ENCODE measurements around the gene TLE6.
"Not testable (repeated sequence)": the region's sequence is repeated elsewhere in the genome, so short reads cannot be mapped to it uniquely, and the experiment has no call there.

Gene TLE6

GRCh38 chr19:2974342-2975041 is 2.9 kb upstream of the TLE6 start:
- no peak for DNase-seq

GRCh38 chr19:2976609-2977000 is 759 bp upstream of the TLE6 start:
- DNase-seq = no peak

GRCh38 chr19:2977746-2978138 is 378 bp downstream of the TLE6 start:
- DNase-seq = no peak

DNA sequence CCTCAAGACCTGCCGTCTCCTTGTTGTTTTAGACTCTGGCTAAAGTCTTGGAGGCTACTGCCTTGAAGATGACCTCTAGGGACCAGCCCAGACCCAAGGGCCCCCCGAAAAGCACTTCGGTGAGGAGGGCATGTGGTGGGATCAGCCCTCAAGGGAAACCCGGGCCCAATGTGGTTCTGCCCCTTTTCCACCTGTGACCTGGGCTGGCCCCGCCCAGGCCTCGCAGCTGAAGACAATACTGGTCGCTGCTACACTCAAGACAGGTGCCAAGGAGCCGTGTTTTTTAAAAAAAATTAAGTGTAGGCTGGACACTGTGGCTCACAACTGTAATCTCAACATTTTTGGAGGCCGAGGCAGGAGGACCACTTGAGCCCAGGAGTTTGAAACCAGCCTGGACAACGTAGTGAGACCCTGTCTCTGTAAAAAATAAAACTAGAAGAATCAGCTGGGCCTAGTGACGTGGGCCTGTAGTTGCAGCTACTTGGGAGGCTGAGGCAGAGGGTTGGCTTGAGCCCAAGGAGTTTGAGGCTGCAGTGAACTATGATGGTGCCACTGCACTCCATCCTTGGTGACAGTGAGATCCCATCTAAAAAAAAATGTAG is 903 bp downstream of the TLE6 start:
- DNase-seq = no peak

- DNase-seq = no peak
Observed at GRCh38 chr19:2978772-2979171, 1.4 kb downstream of the TLE6 start.

DNA sequence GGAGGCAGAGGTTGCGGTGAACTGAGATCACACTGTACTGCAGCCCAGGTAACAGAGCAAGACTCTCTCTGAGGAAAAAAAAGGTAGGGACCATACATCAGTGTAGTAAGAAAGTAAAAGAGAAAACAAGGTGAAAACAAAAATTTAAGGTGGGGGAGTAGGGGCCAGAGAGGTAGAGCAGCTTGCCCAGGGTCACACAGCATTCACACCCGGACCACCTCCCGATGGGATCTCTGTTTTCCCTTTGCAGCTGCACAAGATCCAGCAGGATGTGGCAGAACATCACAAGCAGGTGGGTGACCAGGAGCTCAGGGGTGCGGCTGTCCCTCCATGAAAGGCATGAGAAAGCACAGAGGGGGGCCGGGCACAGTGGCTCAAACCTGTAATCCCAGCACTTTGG is 4.5 kb downstream of the TLE6 start:
- DNase-seq = no peak

DNA sequence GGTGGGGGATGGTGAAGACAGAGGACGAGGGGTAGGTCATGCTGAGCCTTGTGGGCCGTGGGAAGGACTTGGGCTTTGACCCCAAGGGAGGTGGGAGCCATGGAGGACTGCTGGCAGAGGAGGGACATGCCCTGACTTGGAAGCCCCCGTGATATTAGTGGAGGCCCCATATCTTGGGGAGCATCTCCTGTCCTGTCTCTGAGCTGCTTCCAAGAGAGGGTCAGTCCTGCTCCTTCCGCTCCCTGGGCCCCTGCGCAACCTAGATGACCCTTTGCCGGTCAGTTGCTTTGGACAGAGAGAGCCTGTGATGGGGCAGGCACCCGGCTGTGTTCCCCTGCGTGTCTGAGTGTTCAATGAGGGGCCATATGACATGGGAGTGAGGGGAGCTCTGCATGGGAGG is 5.2 kb downstream of the TLE6 start:
- DNase-seq = no peak

GRCh38 chr19:2982983-2983350 is 5.6 kb downstream of the TLE6 start:
- DNase-seq = no peak

DNA sequence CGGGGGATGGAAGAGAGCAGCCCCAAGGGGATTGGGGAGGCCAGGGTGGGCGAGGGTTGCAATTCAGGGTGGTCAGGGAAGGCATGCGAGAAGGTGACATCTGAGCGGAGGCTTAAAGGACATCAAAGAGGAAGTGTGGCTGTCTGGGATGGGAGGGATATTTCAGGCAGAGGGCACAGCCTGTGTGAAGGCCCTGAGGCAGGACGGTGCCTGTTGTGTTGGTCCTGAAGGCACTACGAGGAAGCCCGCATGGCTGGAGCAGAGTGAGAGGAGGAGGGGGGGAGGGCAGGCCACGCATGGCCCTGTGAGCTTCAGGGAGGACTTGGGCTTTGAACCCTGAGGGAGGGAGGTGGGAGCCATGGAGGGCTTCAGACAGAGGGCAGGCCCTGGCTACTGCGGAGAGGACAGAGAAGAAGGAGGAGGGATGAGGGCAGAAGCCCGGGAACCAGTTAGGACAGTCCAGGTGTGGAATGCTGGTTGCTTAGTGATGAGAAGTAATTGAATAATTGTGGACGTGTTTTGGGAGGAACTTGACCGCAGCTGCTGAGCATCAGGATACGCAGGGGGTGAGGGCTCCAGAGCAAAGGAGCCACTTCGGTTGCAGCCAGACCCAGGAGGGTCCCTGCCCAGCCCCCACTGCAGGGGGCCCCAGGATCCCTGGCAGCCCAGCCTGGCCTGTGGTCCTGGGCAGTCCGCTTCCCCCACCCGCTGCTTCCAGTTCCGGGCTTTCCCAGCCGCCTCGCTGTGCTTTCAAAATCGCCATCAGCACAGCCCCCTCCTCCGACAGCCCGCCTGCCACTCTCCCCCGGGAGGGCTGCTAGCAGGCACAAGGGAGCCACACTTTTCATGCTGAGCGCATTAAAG is 6.2 kb downstream of the TLE6 start:
- no peak for DNase-seq

GRCh38 chr19:2984215-2984528 is 6.8 kb downstream of the TLE6 start:
- no peak for DNase-seq

- DNase-seq = no peak
Observed at GRCh38 chr19:2986951-2987524, 9.7 kb downstream of the TLE6 start.

GRCh38 chr19:2987797-2988196 is 10.4 kb downstream of the TLE6 start:
- no peak for DNase-seq

DNA sequence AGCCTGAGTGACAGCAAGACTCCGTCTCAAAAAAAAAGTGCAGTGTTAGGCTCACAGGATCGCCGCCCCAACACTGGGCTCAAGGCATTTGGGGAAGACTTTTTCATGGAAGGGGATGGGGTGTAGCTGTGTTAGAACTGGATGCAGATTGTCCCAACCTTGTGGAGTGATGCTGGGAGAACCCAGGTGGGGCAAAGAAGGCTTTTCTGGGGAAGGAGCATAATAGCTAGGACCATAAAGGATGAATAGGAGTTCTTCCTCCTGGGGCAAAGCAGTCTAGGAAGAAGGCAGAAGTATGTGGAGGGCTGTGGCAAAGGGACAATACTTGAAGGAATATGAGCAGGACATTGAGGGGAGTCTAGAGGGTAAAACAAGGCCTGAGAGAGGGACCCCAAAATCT is 11.2 kb downstream of the TLE6 start:
- no peak for DNase-seq

DNA sequence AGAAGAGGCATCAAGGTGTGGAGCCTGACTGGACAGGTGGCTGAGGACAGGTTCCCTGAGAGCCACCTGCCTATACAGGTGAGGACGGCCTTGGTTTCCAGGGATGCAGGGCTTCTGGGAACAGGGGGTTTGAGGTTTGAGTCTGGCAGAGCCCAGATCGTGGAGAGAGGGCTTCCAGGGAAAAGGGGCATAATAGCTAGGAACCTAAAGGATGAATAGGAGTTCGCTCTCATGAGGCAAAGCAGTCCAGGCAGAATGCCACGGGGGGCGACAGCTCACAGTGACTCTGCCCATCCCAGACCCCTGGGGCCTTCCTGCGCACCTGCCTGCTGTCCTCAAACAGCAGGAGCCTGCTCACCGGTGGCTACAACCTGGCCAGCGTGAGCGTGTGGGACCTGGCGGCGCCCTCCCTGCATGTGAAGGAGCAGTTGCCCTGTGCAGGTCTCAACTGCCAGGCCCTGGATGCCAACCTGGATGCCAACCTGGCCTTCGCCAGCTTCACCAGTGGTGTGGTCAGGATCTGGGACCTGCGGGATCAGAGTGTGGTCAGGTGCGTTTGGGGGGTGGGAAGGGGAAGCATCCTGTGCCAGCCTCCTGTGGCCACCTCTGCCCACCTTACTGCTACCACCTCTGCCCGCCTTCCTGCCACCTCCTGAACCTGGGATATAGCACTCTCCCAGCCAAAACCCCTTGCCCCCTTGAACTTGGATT is 12.0 kb downstream of the TLE6 start:
- no peak for DNase-seq

DNA sequence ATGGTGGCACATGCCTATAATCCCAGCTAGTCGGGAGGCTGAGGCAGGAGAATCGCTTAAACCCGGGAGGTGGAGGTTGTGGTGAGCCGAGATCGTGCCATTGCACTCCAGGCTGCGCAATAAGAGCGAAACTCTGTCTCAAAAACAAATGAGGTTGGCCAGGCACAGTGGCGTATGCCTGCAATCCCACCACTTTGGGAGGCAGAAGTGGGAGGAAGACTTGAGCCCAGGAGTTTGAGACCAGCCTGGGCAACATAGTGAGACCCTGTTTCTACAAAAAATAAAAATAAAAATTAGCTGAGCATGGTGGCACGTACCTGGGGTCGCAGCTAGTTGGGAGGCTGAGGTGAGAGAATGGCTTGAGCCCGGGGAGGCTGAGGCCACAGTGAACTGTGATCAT is 15.0 kb downstream of the TLE6 start:
- not testable (repeated sequence) for DNase-seq

DNA sequence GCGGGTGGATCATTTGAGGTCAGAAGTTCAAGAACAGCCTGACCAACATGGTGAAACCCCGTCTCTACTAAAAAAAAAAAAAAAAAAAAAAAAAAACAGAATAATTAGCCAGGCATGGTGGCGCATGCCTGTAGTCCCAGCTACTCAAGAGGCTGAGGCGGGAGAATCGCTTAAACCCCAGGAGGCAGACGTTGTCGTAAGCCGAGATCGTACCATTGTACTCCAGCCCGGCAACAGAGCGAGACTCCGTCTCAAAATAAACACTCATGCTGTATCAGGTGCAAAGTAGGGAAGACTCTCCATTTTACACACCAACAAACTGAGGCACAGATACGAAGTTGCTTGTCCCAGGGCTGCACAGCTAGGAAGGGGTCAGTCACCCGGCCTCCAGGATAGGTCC is 15.6 kb downstream of the TLE6 start:
- no peak for DNase-seq

DNA sequence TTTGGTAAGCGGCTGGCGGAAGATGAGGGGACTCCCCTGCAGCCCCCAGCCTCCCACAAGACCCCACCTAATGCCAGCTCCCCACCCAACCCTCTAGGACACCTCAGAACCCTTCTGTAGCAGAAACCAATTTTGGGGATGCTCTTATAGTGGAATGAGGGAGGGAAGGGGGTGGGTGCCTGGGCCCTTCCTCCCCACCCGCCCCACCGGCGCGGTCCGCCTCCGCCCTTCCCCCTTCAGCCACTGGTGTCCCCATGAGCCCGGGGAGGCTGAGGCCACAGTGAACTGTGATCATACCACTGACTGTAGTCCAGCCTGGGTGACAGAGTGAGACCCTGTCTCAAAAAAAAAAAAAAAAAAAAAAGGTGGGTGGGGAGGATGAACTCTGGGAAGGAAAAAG is 16.2 kb downstream of the TLE6 start:
- DNase-seq = no peak

DNA sequence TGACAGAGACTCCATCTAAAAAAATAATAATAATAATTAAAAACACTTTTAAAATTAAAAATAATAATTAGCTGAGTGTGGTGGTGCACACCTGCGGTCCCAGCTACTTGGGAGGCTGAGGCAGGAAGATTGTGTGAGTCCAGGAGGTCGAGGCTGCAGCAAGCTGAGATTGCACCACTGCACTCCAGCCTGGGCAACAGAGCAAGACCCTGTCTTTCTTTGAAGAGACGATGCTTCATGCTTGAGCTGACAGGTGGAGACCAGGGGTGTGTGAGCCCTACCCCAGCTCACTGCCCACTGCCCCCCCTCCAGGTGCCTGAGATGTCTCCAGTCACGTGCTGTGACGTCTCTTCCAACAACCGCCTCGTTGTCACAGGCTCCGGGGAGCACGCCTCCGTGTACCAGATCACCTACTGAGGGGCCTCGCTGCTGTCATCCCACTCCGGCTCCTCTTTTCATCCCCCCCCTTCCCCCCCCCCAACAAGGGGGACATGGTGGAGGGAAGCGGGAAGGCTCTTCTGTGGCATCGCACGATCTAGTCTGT is 17.3 kb downstream of the TLE6 start:
- no peak for DNase-seq

GRCh38 chr19:2997720-2998119 is 20.4 kb downstream of the TLE6 start:
- no peak for DNase-seq

- no peak for DNase-seq
Observed at GRCh38 chr19:2998642-2999041, 21.3 kb downstream of the TLE6 start.

DNA sequence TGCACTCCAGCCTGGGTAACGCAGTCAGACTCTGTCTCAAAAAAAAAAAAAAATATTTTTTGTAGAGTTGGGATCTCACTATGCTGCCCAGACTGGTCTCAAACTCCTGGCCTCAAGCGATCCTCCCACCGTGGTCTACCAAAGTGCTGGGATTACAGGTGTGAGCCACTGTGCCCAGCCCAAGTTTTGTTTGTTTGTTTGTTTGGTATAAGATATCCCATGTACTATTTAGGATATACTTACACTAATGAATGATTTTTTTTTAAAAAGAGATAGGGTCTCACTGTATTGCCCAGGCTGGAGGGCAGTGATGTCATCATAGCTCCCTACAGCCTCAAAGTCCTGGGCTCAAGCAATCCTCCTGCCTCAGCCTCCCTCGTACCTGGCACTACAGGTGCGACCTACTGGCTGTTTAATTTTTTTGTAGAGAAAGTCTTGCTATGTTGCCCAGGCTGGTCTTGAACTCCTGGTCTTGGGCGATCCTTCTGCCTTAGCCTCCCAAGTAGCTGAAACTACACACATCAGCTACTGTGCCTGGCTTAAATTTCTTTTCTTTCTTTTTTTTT is 24.0 kb downstream of the TLE6 start:
- no peak for DNase-seq

DNA sequence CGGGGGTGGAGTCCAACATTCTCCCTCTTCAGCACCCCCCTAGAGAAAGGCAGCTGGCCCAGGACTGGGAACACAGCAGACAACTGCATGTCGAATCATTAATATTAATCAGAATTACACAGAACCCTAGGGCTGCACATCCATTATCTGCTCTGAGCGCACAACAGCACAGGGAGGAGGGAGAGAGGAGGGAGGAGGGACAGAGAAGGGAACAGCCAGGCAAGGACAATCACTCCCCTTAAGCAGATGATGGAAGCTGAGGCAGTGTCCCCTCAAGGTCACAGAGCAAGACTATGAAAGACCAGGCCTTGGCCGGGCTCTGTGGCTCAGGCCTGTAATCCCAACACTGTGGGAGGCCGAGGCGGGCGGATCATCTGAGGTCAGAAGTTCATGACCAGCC is 25.7 kb downstream of the TLE6 start:
- no peak for DNase-seq

DNA sequence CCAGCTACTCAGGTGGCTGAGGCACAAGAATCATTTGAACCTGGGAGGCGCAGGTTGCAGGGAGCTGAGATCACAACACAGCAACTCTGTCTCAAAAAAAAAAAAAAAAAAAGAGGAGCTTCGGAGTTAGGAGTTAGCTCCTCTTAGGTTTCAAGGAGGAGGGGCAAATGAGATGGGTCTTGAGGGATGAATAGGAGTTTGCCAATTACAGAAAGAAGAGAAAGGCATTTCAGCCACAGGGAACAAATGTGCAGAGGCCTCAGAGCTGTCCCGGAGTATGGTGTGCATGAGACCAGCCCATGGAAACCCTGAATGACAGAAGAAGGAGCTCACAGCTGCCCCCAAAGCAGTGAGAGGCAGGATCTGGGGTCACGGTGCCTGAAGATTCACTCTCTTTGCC is 27.2 kb downstream of the TLE6 start:
- no peak for DNase-seq

Data from stimulated activated naive CD4-positive, alpha-beta T cell (primary cell).